ENCODE data around the gene ABHD1. TPM values are rescaled to one million over a fixed set of nuclear protein-coding genes. Genes with fewer than 3 reads are reported as not detected.

Gene ABHD1
- total and polyA plus RNA-seq, 2 donors, result 0.35 TPM; not detected in 1

DNA sequence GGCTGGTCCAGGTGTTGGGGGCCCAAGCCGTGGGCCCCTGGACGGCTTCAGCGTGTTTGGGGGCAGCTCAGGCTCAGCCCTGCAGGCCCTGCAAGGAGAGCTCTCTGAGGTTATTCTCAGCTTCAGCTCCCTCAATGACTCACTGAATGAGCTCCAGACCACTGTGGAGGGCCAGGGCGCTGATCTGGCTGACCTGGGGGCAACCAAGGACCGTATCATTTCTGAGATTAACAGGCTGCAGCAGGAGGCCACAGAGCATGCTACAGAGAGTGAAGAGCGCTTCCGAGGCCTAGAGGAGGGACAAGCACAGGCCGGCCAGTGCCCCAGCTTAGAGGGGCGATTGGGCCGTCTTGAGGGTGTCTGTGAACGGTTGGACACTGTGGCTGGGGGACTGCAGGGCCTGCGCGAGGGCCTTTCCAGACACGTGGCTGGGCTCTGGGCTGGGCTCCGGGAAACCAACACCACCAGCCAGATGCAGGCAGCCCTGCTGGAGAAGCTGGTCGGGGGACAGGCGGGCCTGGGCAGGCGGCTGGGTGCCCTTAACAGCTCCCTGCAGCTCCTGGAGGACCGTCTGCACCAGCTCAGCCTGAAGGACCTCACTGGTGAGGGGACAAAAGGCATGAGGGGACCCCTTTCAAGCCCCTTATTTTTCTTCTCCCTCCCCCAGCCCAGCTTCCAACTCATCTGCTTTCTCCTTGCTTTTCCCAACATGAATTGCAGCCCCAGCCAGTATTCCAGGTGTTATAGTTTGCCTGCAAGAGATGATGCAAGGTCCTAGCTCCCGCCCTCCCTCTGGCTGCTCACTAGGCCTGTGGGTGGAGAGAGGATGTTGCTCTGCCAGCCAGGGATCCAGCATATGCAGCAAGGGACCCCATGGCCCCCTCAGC lies 40.0 kb upstream of the ABHD1 start:
- Histone ChIP-seq H3K4me3 (ENCODE audit: low read depth, low read length) (no peak overlapping the region), H3K36me3 (ENCODE audit: insufficient read depth) (no peaks in the 10 kb centered on the region), H3K27ac (ENCODE audit: low read depth) (no peak overlapping the region), H3K4me1 (ENCODE audit: insufficient read depth) (peaks cover 1% of the 10 kb centered on the region)
- 75% methylated on average over 20 of the region's 20 CpGs for WGBS
- DNase-seq (ENCODE audit: extremely low spot score), result no peak

DNA sequence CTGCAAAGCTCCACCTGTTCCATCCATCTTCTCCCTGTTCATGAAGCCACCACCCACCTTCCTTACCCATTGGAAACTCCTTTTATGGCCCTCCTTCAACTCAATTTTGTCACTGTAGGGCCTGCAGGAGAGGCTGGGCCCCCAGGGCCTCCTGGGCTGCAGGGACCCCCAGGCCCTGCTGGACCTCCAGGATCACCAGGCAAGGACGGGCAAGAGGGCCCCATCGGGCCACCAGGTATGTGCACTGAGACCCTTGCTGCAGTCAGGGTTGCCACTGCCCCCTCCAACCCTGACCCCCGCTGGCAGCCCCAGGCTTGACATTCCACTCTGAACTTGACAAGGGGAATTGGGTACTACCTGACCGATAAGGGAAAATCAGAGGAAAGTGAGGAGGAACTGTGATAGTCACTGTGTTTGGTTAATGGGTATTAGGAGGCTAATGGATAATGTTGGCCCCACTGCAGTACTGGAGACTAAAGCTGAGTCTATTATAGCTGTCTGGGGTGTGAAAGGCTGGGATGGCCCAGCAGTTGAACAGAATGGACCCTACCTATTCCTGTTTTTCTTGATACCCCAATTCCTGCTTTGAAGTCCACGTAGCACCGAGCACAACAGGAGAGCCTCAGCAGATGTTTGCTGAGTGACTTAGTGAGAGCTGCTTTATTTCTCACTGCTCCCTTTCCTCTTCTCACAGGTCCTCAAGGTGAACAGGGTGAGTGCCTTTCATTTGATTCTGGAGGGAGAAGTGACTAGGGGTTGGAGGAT lies 39.1 kb upstream of the ABHD1 start:
- Histone ChIP-seq H3K4me1 (ENCODE audit: insufficient read depth) (peaks cover 1% of the 10 kb centered on the region), H3K4me3 (ENCODE audit: low read depth, low read length) (no peak overlapping the region), H3K36me3 (ENCODE audit: insufficient read depth) (no peaks in the 10 kb centered on the region), H3K27ac (ENCODE audit: low read depth) (no peak overlapping the region)
- 77% methylated on average over 6 of the region's 6 CpGs for WGBS
- no peak for DNase-seq (ENCODE audit: extremely low spot score)

- Histone ChIP-seq H3K36me3 (ENCODE audit: insufficient read depth) (no peaks in the 10 kb centered on the region), H3K4me3 (ENCODE audit: low read depth, low read length) (peak overlapping the region; percentile 60), H3K4me1 (ENCODE audit: insufficient read depth) (peaks cover 1% of the 10 kb centered on the region), H3K27ac (ENCODE audit: low read depth) (no peak overlapping the region)
- 46% methylated on average over 10 of the region's 10 CpGs for WGBS
- DNase-seq (ENCODE audit: extremely low spot score), result no peak
Observed at GRCh38 chr2:27085062-27085672, 38.4 kb upstream of the ABHD1 start.

DNA sequence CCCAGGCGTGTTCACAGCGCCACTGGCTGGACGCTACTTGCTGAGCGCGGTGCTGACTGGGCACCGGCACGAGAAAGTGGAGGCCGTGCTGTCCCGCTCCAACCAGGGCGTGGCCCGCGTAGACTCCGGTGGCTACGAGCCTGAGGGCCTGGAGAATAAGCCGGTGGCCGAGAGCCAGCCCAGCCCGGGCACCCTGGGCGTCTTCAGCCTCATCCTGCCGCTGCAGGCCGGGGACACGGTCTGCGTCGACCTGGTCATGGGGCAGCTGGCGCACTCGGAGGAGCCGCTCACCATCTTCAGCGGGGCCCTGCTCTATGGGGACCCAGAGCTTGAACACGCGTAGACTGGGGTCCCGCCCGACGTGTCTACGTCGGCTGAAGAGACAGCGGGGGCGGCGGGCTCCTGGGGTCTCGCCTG lies 37.9 kb upstream of the ABHD1 start:
- peaks cover 1% of the 10 kb centered on the region for H3K4me1 ChIP-seq (ENCODE audit: insufficient read depth)
- H3K4me3 ChIP-seq (ENCODE audit: low read depth, low read length), result peak overlapping the region; percentile 60
- peak overlapping the region; percentile 79 for H3K27ac ChIP-seq (ENCODE audit: low read depth)
- no peak for DNase-seq (ENCODE audit: extremely low spot score)
- H3K36me3 ChIP-seq (ENCODE audit: insufficient read depth), result no peaks in the 10 kb centered on the region
- WGBS, result 1% methylated on average over 38 of the region's 38 CpGs

DNA sequence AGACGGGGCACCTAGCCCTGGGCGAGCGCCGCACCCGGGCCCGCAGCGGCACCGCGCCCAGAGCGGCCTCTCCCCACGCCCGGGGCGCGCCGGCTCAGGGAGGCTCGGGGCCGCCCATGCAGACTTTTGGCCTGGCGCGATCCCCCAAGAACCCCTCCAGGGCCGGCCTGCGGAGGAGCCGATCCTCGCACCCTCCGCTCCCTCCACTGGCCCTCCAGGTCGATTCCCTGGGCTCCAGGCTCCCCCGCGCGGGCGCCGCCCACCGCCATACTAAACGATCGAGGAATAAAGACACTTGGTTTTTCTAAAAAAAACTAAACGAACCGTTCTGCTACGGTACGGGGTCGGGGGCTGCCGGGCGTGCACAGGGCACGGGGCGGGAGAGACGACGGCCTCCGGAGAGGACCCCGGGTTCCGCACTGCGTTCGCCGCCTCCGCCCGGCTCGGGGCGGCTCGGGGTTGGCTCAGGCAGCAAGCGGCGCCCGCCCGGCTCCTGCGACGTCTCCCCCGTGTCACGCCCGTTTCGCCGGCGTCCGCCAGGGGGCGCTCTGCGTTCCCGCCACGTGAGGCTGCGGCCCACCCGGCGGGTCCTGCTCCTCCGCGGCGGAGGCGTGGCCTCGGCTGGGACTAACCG lies 37.4 kb upstream of the ABHD1 start:
- DNase-seq (ENCODE audit: extremely low spot score), result peak; percentile 66
- under 1% methylated on average over 81 of the region's 81 CpGs for WGBS
- H3K27ac ChIP-seq (ENCODE audit: low read depth), result peak overlapping the region; percentile 79
- H3K4me1 ChIP-seq (ENCODE audit: insufficient read depth), result peaks cover 1% of the 10 kb centered on the region
- H3K4me3 ChIP-seq (ENCODE audit: low read depth, low read length), result peak overlapping the region; percentile 60
- no peaks in the 10 kb centered on the region for H3K36me3 ChIP-seq (ENCODE audit: insufficient read depth)

- 9% methylated on average over 54 of the region's 54 CpGs for WGBS
- peak within 1 kb of the TSS; percentile 79 for H3K27ac ChIP-seq (ENCODE audit: low read depth)
- no peaks in the 10 kb centered on the region for H3K36me3 ChIP-seq (ENCODE audit: insufficient read depth)
- peaks cover 1% of the 10 kb centered on the region for H3K4me1 ChIP-seq (ENCODE audit: insufficient read depth)
- peak within 1 kb of the TSS; percentile 60 for H3K4me3 ChIP-seq (ENCODE audit: low read depth, low read length)
- no peak for DNase-seq (ENCODE audit: extremely low spot score)
Observed at GRCh38 chr2:27086724-27087593, 36.7 kb upstream of the ABHD1 start, which contains the start of gene KHK. TSS of gene KHK (plus strand) at chr2:27086772. CDS start at chr2:27087260, 488 bp downstream.

GRCh38 chr2:27087823-27088410 lies 35.7 kb upstream of the ABHD1 start:
- WGBS, result 91% methylated on average over 5 of the region's 5 CpGs
- H3K27ac ChIP-seq (ENCODE audit: low read depth), result no peak overlapping the region
- no peak overlapping the region for H3K4me3 ChIP-seq (ENCODE audit: low read depth, low read length)
- no peak for DNase-seq (ENCODE audit: extremely low spot score)
- H3K4me1 ChIP-seq (ENCODE audit: insufficient read depth), result peaks cover 1% of the 10 kb centered on the region
- no peaks in the 10 kb centered on the region for H3K36me3 ChIP-seq (ENCODE audit: insufficient read depth)

GRCh38 chr2:27088634-27089033 lies 35.0 kb upstream of the ABHD1 start:
- Histone ChIP-seq H3K27ac (ENCODE audit: low read depth) (no peak overlapping the region), H3K4me3 (ENCODE audit: low read depth, low read length) (no peak overlapping the region), H3K4me1 (ENCODE audit: insufficient read depth) (peaks cover 1% of the 10 kb centered on the region), H3K36me3 (ENCODE audit: insufficient read depth) (no peaks in the 10 kb centered on the region)
- 90% methylated on average over 6 of the region's 6 CpGs for WGBS
- DNase-seq (ENCODE audit: extremely low spot score), result no peak

GRCh38 chr2:27089111-27089954 lies 34.3 kb upstream of the ABHD1 start:
- Histone ChIP-seq H3K27ac (ENCODE audit: low read depth) (no peak overlapping the region), H3K4me3 (ENCODE audit: low read depth, low read length) (no peak overlapping the region), H3K4me1 (ENCODE audit: insufficient read depth) (peaks cover 1% of the 10 kb centered on the region), H3K36me3 (ENCODE audit: insufficient read depth) (no peaks in the 10 kb centered on the region)
- no peak for DNase-seq (ENCODE audit: extremely low spot score)
- WGBS, result 87% methylated on average over 14 of the region's 14 CpGs

DNA sequence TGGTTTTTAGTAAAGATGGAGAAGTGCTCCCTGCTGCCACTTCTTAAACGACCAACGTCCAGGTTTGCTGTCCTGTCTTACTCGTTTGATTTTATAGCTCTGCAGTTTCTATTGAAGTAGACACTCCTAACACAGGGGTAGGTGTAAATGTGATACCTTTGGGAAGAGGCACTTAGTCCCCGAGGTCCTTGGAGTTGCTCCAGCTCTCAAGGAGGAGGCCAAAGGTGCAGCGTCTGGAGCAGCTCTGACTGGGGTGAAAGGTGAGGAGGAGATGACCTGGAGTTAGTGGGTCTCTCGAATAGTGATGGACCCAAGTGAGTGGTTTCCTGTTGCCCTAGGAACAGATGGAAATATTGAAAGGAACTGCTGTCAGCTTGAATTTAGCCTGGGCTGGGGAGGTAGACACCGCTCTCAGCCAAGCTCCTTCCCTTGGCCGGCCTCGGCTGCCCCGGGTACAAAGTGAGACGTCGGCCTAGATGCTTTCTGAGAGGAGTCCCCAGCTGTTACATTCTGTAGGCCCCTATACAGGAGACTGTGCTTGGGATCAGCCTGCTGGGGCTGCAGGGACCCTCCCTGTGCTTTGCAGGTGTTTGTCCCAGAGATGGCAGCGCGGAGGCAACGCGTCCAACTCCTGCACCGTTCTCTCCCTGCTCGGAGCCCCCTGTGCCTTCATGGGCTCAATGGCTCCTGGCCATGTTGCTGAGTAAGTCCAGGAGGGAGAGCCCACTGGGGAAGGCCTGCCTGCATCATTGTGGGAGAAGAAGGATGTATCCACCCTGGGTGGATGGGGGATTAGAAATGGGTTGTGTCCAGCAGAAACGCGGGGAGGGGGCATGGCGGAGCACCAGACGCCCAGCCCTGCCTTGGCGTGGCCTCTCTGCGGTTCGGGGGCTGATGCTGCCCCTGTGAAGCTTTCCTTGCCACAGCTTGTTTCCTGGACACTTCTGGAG lies 31.6 kb upstream of the ABHD1 start:
- Histone ChIP-seq H3K36me3 (ENCODE audit: insufficient read depth) (no peaks in the 10 kb centered on the region), H3K4me3 (ENCODE audit: low read depth, low read length) (no peak overlapping the region), H3K4me1 (ENCODE audit: insufficient read depth) (peaks cover 1% of the 10 kb centered on the region), H3K27ac (ENCODE audit: low read depth) (no peak overlapping the region)
- WGBS, result 76% methylated on average over 25 of the region's 25 CpGs
- DNase-seq (ENCODE audit: extremely low spot score), result no peak
